Metanephros (tissue), 2 donors: Measurements from ENCODE around the gene XPOT. TPM values are rescaled to one million over a fixed set of nuclear protein-coding genes. Genes with fewer than 3 reads are reported as not detected.

ENCODE experiments used
- small RNA-seq: library from RNA; depleted of rRNA; stranded (forward); fragments of <200 nt; gene quantifications from one replicate; pipeline ENCODE3, GENCODE V24; 2014; ENCODE audit warnings: low replicate concordance
- total RNA-seq: library from RNA; depleted of rRNA; stranded (reverse); fragments of >200 nt; gene quantifications from one replicate; pipeline ENCODE4 v1.2.3, GENCODE V29; 2014

The XPOT gene, protein sequence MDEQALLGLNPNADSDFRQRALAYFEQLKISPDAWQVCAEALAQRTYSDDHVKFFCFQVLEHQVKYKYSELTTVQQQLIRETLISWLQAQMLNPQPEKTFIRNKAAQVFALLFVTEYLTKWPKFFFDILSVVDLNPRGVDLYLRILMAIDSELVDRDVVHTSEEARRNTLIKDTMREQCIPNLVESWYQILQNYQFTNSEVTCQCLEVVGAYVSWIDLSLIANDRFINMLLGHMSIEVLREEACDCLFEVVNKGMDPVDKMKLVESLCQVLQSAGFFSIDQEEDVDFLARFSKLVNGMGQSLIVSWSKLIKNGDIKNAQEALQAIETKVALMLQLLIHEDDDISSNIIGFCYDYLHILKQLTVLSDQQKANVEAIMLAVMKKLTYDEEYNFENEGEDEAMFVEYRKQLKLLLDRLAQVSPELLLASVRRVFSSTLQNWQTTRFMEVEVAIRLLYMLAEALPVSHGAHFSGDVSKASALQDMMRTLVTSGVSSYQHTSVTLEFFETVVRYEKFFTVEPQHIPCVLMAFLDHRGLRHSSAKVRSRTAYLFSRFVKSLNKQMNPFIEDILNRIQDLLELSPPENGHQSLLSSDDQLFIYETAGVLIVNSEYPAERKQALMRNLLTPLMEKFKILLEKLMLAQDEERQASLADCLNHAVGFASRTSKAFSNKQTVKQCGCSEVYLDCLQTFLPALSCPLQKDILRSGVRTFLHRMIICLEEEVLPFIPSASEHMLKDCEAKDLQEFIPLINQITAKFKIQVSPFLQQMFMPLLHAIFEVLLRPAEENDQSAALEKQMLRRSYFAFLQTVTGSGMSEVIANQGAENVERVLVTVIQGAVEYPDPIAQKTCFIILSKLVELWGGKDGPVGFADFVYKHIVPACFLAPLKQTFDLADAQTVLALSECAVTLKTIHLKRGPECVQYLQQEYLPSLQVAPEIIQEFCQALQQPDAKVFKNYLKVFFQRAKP
- total RNA-seq = 32.2 TPM

DNA sequence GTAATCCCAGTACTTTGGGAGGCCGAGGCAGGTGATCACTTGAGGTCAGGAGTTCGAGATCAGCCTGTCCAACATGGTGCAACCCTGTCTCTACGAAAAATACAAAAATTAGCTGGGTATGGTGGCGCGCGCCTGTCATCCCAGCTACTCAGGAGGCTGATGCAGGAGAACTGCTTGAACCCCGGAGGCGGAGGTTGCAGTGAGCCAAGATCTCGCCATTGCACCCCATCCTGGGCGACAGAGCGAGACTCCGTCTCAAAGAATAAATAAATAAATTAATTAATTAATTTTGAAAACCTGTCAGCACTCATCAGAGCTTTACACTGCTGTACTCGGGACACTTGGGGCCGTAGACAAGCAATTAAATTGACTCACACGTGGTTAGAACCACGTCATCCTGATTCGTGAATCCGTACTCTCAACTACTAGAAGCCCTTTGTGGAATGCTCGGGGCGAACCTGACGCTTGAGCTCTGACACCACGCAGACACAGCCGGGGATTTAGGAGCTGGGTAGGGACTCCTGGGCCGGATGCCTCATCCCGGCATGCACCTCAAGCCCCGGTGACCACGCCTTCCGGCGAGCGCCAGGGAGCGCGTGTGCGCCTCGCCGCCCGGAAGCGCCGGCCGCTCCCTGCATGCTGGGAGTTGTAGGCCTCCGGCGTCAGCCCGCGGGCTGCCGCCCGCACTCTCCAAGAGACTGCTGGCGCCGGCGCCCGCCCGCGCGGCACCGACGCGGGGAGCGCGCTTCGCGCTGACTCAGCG lies at the start of gene XPOT:
Gene XPOT, plus strand, starts transcription at position 686 of the 763 bp plus-strand sequence. CDS start 5,644 bp downstream, outside the sequence.

DNA sequence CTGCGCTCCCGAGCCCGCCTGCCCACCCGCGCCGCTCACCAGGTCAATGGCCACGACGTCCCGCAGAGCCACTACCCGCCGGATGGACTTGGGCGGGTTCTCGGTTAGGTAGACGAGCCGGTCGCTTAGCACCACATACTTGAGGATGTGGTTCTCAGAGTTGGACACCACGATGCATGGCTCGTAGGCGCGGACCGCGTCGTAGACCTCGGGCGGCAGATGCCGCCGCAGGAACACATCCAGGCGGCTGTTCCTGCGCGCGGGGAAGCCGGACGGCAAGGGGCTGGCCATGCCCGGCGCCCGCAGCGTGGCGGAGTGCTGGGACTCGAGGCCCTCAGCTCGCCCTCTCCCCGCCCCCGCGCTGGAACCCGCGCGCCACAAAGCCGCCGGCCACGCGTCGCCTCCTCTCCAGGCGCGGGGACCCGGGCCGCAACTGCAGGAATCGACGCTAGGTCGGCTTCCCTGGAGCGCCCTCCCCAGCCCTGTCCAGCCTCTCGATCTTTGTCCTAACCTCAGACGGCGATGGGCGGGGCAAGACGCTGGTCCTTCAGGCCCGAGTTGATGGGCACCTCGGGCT lies 13.8 kb upstream of the XPOT start, which contains the start of gene C12orf56:
Gene C12orf56, minus strand, starts transcription at position 484 of the 577 bp plus-strand sequence. Its CDS starts 193 bp downstream, at position 291.

GRCh38 chr12:64451687-64452558 lies 47.7 kb downstream of the XPOT start, which contains the start of gene TBK1:
Gene TBK1 (plus strand): TSS chr12:64452120. CDS start chr12:64455871, 3,751 bp downstream.

Small RNA genes lying within 50 kb of the gene (small RNA-seq; reads per million reads assigned to genes)
- gene RF01210 = not detected

Other genes starting within 250 kb of the XPOT start
- 6.1 TPM for gene KICS2, start 182.1 kb upstream of the XPOT start, total RNA-seq
- gene C12orf56, start 13.6 kb upstream of the XPOT start, total RNA-seq = 1.2 TPM
- gene TBK1, start 47.7 kb downstream of the XPOT start, total RNA-seq = 24.2 TPM
- gene RASSF3, start 206.1 kb downstream of the XPOT start, total RNA-seq = 21.8 TPM